Activated CD8-positive, alpha-beta memory T cell treated with anti-CD3 and anti-CD28 coated beads, Interleukin-2, amount 10 ng/mL, durations not matched to agents 7 days and 5 days (primary cell): ENCODE data around the gene CCDC92. TPM values are rescaled to one million over a fixed set of nuclear protein-coding genes. Genes with fewer than 3 reads are reported as not detected.

Source experiments
- ATAC-seq: fragments of 150-1000 bp; cut with Tn5 transposase; one replicate; pipeline ENCODE4 v1.10.0; 2021; ENCODE audit warnings: moderate library complexity
- CTCF ChIA-PET: fragments of 350-600 bp; sonication (Branson Sonifier 250); formaldehyde crosslinking; loops from one replicate; lab custom pipeline; 2021; ENCODE audit warnings: antibody characterized with exemption; lab: Charles Lee
- DNase-seq: peaks from one replicate; pipeline ENCODE4 v3.0.0-alpha.2; 2020
- H3K27ac Mint-ChIP-seq: one replicate; pipeline ENCODE4 v1.8.0; 2021; ENCODE audit warnings: mild to moderate bottlenecking, mixed read lengths
- H3K27me3 Mint-ChIP-seq: one replicate; pipeline ENCODE4 v1.8.0; 2021; ENCODE audit warnings: mixed read lengths
- H3K36me3 Mint-ChIP-seq: one replicate; pipeline ENCODE4 v1.8.0; 2021; ENCODE audit warnings: mild to moderate bottlenecking, mixed read lengths
- H3K4me1 Mint-ChIP-seq: one replicate; pipeline ENCODE4 v1.8.0; 2021; ENCODE audit warnings: mixed read lengths
- H3K4me3 Mint-ChIP-seq: one replicate; pipeline ENCODE4 v1.8.0; 2021; ENCODE audit warnings: mild to moderate bottlenecking, moderate library complexity, mixed read lengths
- H3K9me3 Mint-ChIP-seq: one replicate; pipeline ENCODE4 v1.8.0; 2022; ENCODE audit warnings: low read depth, mixed read lengths
- total RNA-seq, 2 experiments: library from RNA; stranded (reverse); gene quantifications; one replicate each; pipeline ENCODE4 v1.2.3, GENCODE V29; 2021

Gene CCDC92
- total RNA-seq, 2 experiments from 2014 or later, result 16.4 to 19.8 TPM

- Mint-ChIP-seq H3K4me1 (peaks cover 16% of the 10 kb centered on the region), H3K27me3 (peaks cover 21% of the 10 kb centered on the region), H3K27ac (no peak overlapping the region), H3K9me3 (no peaks in the 10 kb centered on the region), H3K4me3 (no peak overlapping the region), H3K36me3 (no peaks in the 10 kb centered on the region)
- CTCF ChIA-PET, result interaction anchor here (0.7 to 1.9 kb wide), 2 partner anchors 27 to 55 kb away, joined by 3 to 5 read pairs; no protein-coding TSS in a partner anchor
- ATAC-seq (peak; percentile 46), DNase-seq (no peak)
Measured at GRCh38 chr12:123931686-123932321, 40.8 kb downstream of the CCDC92 start.

GRCh38 chr12:123929946-123930583 is 42.6 kb downstream of the CCDC92 start:
- Mint-ChIP-seq H3K4me1 (peaks cover 15% of the 10 kb centered on the region), H3K4me3 (no peak overlapping the region), H3K27me3 (peaks cover 24% of the 10 kb centered on the region), H3K36me3 (no peaks in the 10 kb centered on the region), H3K9me3 (no peaks in the 10 kb centered on the region), H3K27ac (no peak overlapping the region)
- no peak for ATAC-seq
- no peak for DNase-seq
- CTCF ChIA-PET, result interaction anchor here (1.1 to 2.7 kb wide), 3 partner anchors 9 to 25 kb away, joined by 4 to 7 read pairs (median 4); no protein-coding TSS in a partner anchor

- Mint-ChIP-seq H3K9me3 (no peaks in the 10 kb centered on the region), H3K4me3 (no peak overlapping the region), H3K4me1 (peaks cover 14% of the 10 kb centered on the region), H3K27me3 (peaks cover 24% of the 10 kb centered on the region), H3K36me3 (no peaks in the 10 kb centered on the region), H3K27ac (no peak overlapping the region)
- CTCF ChIA-PET, result interaction anchor here (0.6 to 2.7 kb wide), 3 partner anchors 10 to 23 kb away, joined by 3 to 7 read pairs (median 4); no protein-coding TSS in a partner anchor
- DNase-seq (no peak), ATAC-seq (no peak)
Measured at GRCh38 chr12:123928897-123929296, 43.7 kb downstream of the CCDC92 start.

DNA sequence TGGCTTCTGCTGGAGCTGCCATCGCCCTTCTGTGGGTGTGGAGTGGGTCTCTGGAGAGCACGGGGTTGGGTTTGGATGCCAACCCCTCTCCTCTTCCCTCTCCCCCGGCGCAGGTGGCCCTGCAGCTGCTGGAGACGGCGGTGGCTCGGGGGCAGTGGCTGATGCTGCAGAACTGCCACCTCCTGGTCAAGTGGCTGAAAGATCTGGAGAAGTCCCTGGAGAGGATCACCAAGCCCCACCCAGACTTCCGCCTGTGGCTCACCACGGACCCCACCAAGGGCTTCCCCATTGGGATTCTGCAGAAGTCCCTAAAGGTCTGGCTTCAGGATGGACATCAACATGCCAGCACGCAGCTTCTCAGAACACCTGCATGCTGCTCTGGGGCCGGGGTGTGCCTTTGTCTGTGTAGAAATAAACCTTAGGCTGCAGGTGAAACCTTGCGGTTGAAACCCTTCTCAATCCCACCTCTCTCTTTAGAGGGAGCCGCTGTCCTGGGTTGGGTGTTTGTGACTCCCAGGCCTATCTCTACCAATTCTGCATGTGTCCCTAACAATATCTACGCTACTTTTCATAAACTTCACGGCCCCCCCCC is 44.3 kb downstream of the CCDC92 start:
- DNase-seq (no peak), ATAC-seq (no peak)
- CTCF ChIA-PET, result interaction anchor here (0.6 to 2.7 kb wide), 2 partner anchors 11 to 23 kb away, joined by 3 to 7 read pairs; no protein-coding TSS in a partner anchor
- H3K36me3 Mint-ChIP-seq, result no peaks in the 10 kb centered on the region
- no peak overlapping the region for H3K27ac Mint-ChIP-seq
- no peaks in the 10 kb centered on the region for H3K9me3 Mint-ChIP-seq
- peaks cover 13% of the 10 kb centered on the region for H3K4me1 Mint-ChIP-seq
- peaks cover 24% of the 10 kb centered on the region for H3K27me3 Mint-ChIP-seq
- no peak overlapping the region for H3K4me3 Mint-ChIP-seq

- no peak overlapping the region for H3K27ac Mint-ChIP-seq
- CTCF ChIA-PET, result no interaction called here
- ATAC-seq, result no peak
Measured at GRCh38 chr12:123924539-123924938, 48.1 kb downstream of the CCDC92 start.

GRCh38 chr12:123923927-123924326 is 48.7 kb downstream of the CCDC92 start:
- Mint-ChIP-seq H3K27me3 (peaks cover 11% of the 10 kb centered on the region), H3K4me1 (no peaks in the 10 kb centered on the region), H3K4me3 (no peak overlapping the region), H3K27ac (no peak overlapping the region), H3K36me3 (no peaks in the 10 kb centered on the region), H3K9me3 (no peaks in the 10 kb centered on the region)
- DNase-seq (no peak), ATAC-seq (no peak)
- CTCF ChIA-PET, result no interaction called here

More at GRCh38 chr12:123924539-123924938, 48.1 kb downstream of the CCDC92 start:
- no peak overlapping the region for H3K4me3 Mint-ChIP-seq
- H3K4me1 Mint-ChIP-seq, result no peaks in the 10 kb centered on the region
- H3K36me3 Mint-ChIP-seq, result no peaks in the 10 kb centered on the region
- H3K9me3 Mint-ChIP-seq, result no peaks in the 10 kb centered on the region
- no peak for DNase-seq
- H3K27me3 Mint-ChIP-seq, result peaks cover 11% of the 10 kb centered on the region

GRCh38 chr12:123923038-123923437 is 49.6 kb downstream of the CCDC92 start:
- no peak overlapping the region for H3K27ac Mint-ChIP-seq
- ATAC-seq, result no peak
- no peaks in the 10 kb centered on the region for H3K36me3 Mint-ChIP-seq
- no peaks in the 10 kb centered on the region for H3K9me3 Mint-ChIP-seq
- no peak for DNase-seq
- peaks cover 11% of the 10 kb centered on the region for H3K27me3 Mint-ChIP-seq
- CTCF ChIA-PET, result no interaction called here
- no peaks in the 10 kb centered on the region for H3K4me1 Mint-ChIP-seq
- H3K4me3 Mint-ChIP-seq, result no peak overlapping the region

DNA sequence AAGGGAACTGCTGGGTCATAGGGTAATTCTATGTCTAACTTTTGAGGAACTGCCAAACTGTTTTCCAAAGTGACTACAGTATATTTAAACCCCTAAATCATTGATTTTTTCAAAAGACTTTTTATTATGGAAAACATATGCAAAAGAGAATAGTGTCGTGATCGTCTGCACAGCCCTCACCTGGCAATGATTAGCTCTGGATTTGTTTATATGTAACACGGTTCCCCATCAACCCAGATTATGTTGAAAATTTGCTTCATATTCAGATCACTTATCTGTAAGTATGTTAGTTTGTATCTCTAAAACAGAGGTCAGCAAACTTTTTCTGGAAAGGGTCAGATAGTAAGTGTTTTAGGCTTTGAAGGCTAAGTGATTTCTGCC is 52.7 kb downstream of the CCDC92 start:
- ATAC-seq (no peak), DNase-seq (no peak)
- no peak overlapping the region for H3K4me3 Mint-ChIP-seq
- H3K4me1 Mint-ChIP-seq, result peaks cover 6% of the 10 kb centered on the region
- H3K36me3 Mint-ChIP-seq, result no peaks in the 10 kb centered on the region
- peaks cover 6% of the 10 kb centered on the region for H3K27me3 Mint-ChIP-seq
- CTCF ChIA-PET, result no interaction called here
- H3K27ac Mint-ChIP-seq, result no peak overlapping the region
- no peaks in the 10 kb centered on the region for H3K9me3 Mint-ChIP-seq

GRCh38 chr12:123917337-123917850 is 55.2 kb downstream of the CCDC92 start:
- no peak for DNase-seq
- H3K4me1 Mint-ChIP-seq, result peaks cover 6% of the 10 kb centered on the region
- no peak for ATAC-seq
- no peak overlapping the region for H3K4me3 Mint-ChIP-seq
- no peaks in the 10 kb centered on the region for H3K9me3 Mint-ChIP-seq
- CTCF ChIA-PET, result interaction anchor here (0.9 kb wide), 1 partner anchor 12 kb away, joined by 3 read pairs; no protein-coding TSS in a partner anchor
- H3K27ac Mint-ChIP-seq, result no peak overlapping the region
- H3K36me3 Mint-ChIP-seq, result no peaks in the 10 kb centered on the region
- H3K27me3 Mint-ChIP-seq, result peaks cover 2% of the 10 kb centered on the region

DNA sequence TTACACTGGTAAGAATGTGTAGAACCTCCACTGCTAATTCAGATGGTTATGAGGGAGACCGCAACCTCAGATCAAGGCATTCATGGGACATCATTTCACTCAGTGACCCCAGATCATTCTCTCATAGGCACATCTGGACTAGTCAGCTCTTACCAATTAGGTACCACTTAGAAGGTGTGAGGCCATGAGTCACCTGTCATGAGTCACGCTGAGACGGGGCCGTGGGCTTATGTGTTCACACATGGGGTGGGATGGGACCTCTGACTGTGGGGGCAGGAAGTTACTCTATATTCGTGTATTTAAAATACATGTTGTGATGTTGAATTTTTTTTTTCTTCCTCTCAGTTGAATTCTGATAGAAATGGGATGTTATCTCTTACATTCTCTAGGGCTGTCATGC is 55.9 kb downstream of the CCDC92 start:
- H3K36me3 Mint-ChIP-seq, result no peaks in the 10 kb centered on the region
- peak; percentile 62 for DNase-seq
- H3K27ac Mint-ChIP-seq, result no peak overlapping the region
- H3K4me3 Mint-ChIP-seq, result no peak overlapping the region
- H3K27me3 Mint-ChIP-seq, result peaks cover 2% of the 10 kb centered on the region
- CTCF ChIA-PET, result no interaction called here
- H3K9me3 Mint-ChIP-seq, result no peaks in the 10 kb centered on the region
- ATAC-seq, result peak; percentile 69
- peaks cover 6% of the 10 kb centered on the region for H3K4me1 Mint-ChIP-seq

- DNase-seq, result no peak
- Mint-ChIP-seq H3K36me3 (no peaks in the 10 kb centered on the region), H3K27me3 (no peaks in the 10 kb centered on the region), H3K4me1 (peaks cover 6% of the 10 kb centered on the region), H3K27ac (no peak overlapping the region), H3K9me3 (no peaks in the 10 kb centered on the region), H3K4me3 (no peak overlapping the region)
- no peak for ATAC-seq
- CTCF ChIA-PET, result interaction anchor here (1.9 kb wide), 1 partner anchor 9 kb away, joined by 7 read pairs; no protein-coding TSS in a partner anchor
Measured at GRCh38 chr12:123914726-123915333, 57.8 kb downstream of the CCDC92 start.

GRCh38 chr12:123912415-123913380 is 59.9 kb downstream of the CCDC92 start:
- H3K27ac Mint-ChIP-seq, result no peak overlapping the region

More at GRCh38 chr12:123912415-123913380, 59.9 kb downstream of the CCDC92 start:
- no peaks in the 10 kb centered on the region for H3K36me3 Mint-ChIP-seq
- no peak overlapping the region for H3K4me3 Mint-ChIP-seq
- ATAC-seq (peak; percentile 35), DNase-seq (no peak)
- no peaks in the 10 kb centered on the region for H3K9me3 Mint-ChIP-seq
- no peaks in the 10 kb centered on the region for H3K27me3 Mint-ChIP-seq
- CTCF ChIA-PET, result no interaction called here
- H3K4me1 Mint-ChIP-seq, result peaks cover 6% of the 10 kb centered on the region
